GM23338 (cell line): Measurements from ENCODE around the gene CYSLTR2. TPM values are rescaled to one million over a fixed set of nuclear protein-coding genes. Genes with fewer than 3 reads are reported as not detected.

Experiments used
- ATAC-seq: fragments of 200-7000 bp; cut with Tn5 transposase; 3 replicates; pipeline ENCODE4 v1.9.1; 2020
- DNase-seq: peaks from one replicate; pipeline ENCODE4 v3.0.0-alpha.2; 2015; ENCODE audit warnings: low spot score
- H2AFZ ChIP-seq: fragments of 200-600 bp; sonication (generic); 2 replicates; pipeline ENCODE4 v1.8.0; 2016; ENCODE audit warnings: antibody characterized with exemption, mild to moderate bottlenecking, moderate library complexity
- H3F3A ChIP-seq: fragments of 200-600 bp; sonication (generic); replicated peaks from 2 replicates; pipeline ENCODE4 v1.8.0; 2017; ENCODE audit warnings: antibody characterized with exemption, mixed run types, low read depth
- H3K27ac ChIP-seq: fragments of 200-600 bp; sonication (generic); 2 replicates; pipeline ENCODE4 v1.6.1; 2016; ENCODE audit warnings: low read depth
- H3K27me3 ChIP-seq: fragments of 200-600 bp; sonication (generic); 2 replicates; pipeline ENCODE4 v1.8.0; 2016; ENCODE audit warnings: mild to moderate bottlenecking, mixed run types, moderate library complexity; ENCODE audit not compliant: insufficient read depth
- H3K36me3 ChIP-seq: fragments of 200-600 bp; sonication (generic); 2 replicates; pipeline ENCODE4 v1.8.0; 2016; ENCODE audit warnings: mild to moderate bottlenecking; ENCODE audit not compliant: insufficient read depth
- H3K4me1 ChIP-seq: fragments of 200-600 bp; sonication (generic); 2 replicates; pipeline ENCODE4 v1.8.0; 2016; ENCODE audit warnings: mild to moderate bottlenecking, moderate library complexity; ENCODE audit not compliant: insufficient read depth
- H3K4me2 ChIP-seq: fragments of 200-600 bp; sonication (generic); 2 replicates; pipeline ENCODE4 v1.7.1; 2017; ENCODE audit warnings: mixed run types
- H3K4me3 ChIP-seq: fragments of 200-600 bp; sonication (generic); 2 replicates; pipeline ENCODE4 v1.6.1; 2016; ENCODE audit warnings: mixed run types
- H3K79me2 ChIP-seq: fragments of 200-600 bp; sonication (generic); replicated peaks from 2 replicates; pipeline ENCODE4 v1.8.0; 2017; ENCODE audit warnings: mild to moderate bottlenecking; ENCODE audit not compliant: insufficient read depth
- H3K9me2 ChIP-seq: fragments of 200-600 bp; sonication (generic); 2 replicates; pipeline ENCODE4 v1.8.0; 2017; ENCODE audit not compliant: insufficient read depth
- H4K20me1 ChIP-seq: fragments of 200-600 bp; sonication (generic); replicated peaks from 2 replicates; pipeline ENCODE4 v1.8.0; 2017; ENCODE audit warnings: mild to moderate bottlenecking; ENCODE audit not compliant: insufficient read depth
- H3K27ac Mint-ChIP-seq: 2 replicates; pipeline ENCODE4 v1.8.0; 2020; ENCODE audit warnings: inconsistent platforms, mild to moderate bottlenecking, moderate library complexity, mixed read lengths
- H3K27me3 Mint-ChIP-seq: 3 replicates; pipeline ENCODE4 v1.8.0; 2022; ENCODE audit warnings: low read depth, mild to moderate bottlenecking, moderate library complexity, mixed read lengths, inconsistent platforms; ENCODE audit not compliant: insufficient read depth, poor library complexity
- H3K36me3 Mint-ChIP-seq: 3 replicates; pipeline ENCODE4 v1.8.0; 2021; ENCODE audit warnings: low read depth, mild to moderate bottlenecking, inconsistent platforms, moderate library complexity, mixed read lengths
- H3K4me1 Mint-ChIP-seq: 3 replicates; pipeline ENCODE4 v1.8.0; 2020; ENCODE audit warnings: mild to moderate bottlenecking, inconsistent platforms, mixed read lengths
- H3K4me3 Mint-ChIP-seq: 3 replicates; pipeline ENCODE4 v1.8.0; 2021; ENCODE audit warnings: moderate library complexity, mild to moderate bottlenecking, inconsistent platforms, mixed read lengths
- H3K9me3 Mint-ChIP-seq: 3 replicates; pipeline ENCODE4 v1.8.0; 2020; ENCODE audit warnings: moderate library complexity, mild to moderate bottlenecking, inconsistent platforms, mixed read lengths
- CREB1 ChIP-seq: fragments of 250-450 bp; sonication (Bioruptor Pico); IDR thresholded peaks from 2 replicates; pipeline ENCODE4 v1.5.0; 2020; ENCODE audit warnings: low read depth, mild to moderate bottlenecking, moderate library complexity
- CTCF ChIP-seq, 2 experiments: fragments of 200-600 bp in 1 of 2; sonication (generic) in 1 of 2; conservative IDR thresholded peaks; 2 replicates each; pipeline versions ENCODE4 v1.5.1 to v1.6.1; 2016 to 2017; ENCODE audit warnings: antibody characterized with exemption in 2 of 2, low read depth in 2 of 2, mild to moderate bottlenecking in 2 of 2, moderate library complexity in 1 of 2
- EZH2phosphoT487 ChIP-seq: fragments of 200-600 bp; sonication (generic); IDR thresholded peaks from one replicate; pipeline ENCODE4 v1.8.1; 2018; ENCODE audit warnings: antibody characterized with exemption; ENCODE audit not compliant: unreplicated experiment
- JUNB ChIP-seq: IDR thresholded peaks from one replicate; pipeline ENCODE4 v1.6.1; 2016; ENCODE audit warnings: antibody characterized with exemption; ENCODE audit not compliant: unreplicated experiment
- NANOG ChIP-seq: IDR thresholded peaks from 2 replicates; pipeline ENCODE4 v1.6.1; 2016; ENCODE audit warnings: antibody characterized with exemption, borderline replicate concordance
- POLR2AphosphoS5 ChIP-seq: IDR thresholded peaks from 2 replicates; pipeline ENCODE4 v1.6.1; 2016; ENCODE audit warnings: antibody characterized with exemption, low read depth
- STAT1 ChIP-seq: IDR thresholded peaks from one replicate; pipeline ENCODE4 v1.6.1; 2016; ENCODE audit warnings: antibody characterized with exemption; ENCODE audit not compliant: unreplicated experiment
- ZNF114 ChIP-seq: fragments of 250-450 bp; sonication (Bioruptor Pico); IDR thresholded peaks from 2 replicates; pipeline ENCODE4 v1.5.0; 2020; ENCODE audit warnings: mild to moderate bottlenecking, moderate library complexity
- polyA plus RNA-seq: library from polyadenylated mRNA; unstranded; fragments of >200 nt; fragmentation: Nextera tagmentation; extraction: Ambion mirVana; gene quantifications from 2 replicates; pipeline ENCODE4 v1.2.1, GENCODE V29; 2016
- total RNA-seq: library from RNA; depleted of rRNA; stranded (reverse); fragments of >200 nt; shearing (Covaris generic); gene quantifications from 2 replicates; pipeline ENCODE4 v1.2.3, GENCODE V29; 2014
- TF ChIP-seq, protein P1 (sequence below): fragments of 250-450 bp; sonication (Bioruptor Pico); IDR thresholded peaks from 2 replicates; pipeline ENCODE4 v1.5.0; 2020; ENCODE audit warnings: mild to moderate bottlenecking, moderate library complexity

The CYSLTR2 gene
- total and polyA plus RNA-seq, 2 experiments from 2014 or later, result not detected

GRCh38 chr13:48682436-48682835 is 28.7 kb downstream of the CYSLTR2 start (continued):
- TF ChIP-seq, protein P1, sequence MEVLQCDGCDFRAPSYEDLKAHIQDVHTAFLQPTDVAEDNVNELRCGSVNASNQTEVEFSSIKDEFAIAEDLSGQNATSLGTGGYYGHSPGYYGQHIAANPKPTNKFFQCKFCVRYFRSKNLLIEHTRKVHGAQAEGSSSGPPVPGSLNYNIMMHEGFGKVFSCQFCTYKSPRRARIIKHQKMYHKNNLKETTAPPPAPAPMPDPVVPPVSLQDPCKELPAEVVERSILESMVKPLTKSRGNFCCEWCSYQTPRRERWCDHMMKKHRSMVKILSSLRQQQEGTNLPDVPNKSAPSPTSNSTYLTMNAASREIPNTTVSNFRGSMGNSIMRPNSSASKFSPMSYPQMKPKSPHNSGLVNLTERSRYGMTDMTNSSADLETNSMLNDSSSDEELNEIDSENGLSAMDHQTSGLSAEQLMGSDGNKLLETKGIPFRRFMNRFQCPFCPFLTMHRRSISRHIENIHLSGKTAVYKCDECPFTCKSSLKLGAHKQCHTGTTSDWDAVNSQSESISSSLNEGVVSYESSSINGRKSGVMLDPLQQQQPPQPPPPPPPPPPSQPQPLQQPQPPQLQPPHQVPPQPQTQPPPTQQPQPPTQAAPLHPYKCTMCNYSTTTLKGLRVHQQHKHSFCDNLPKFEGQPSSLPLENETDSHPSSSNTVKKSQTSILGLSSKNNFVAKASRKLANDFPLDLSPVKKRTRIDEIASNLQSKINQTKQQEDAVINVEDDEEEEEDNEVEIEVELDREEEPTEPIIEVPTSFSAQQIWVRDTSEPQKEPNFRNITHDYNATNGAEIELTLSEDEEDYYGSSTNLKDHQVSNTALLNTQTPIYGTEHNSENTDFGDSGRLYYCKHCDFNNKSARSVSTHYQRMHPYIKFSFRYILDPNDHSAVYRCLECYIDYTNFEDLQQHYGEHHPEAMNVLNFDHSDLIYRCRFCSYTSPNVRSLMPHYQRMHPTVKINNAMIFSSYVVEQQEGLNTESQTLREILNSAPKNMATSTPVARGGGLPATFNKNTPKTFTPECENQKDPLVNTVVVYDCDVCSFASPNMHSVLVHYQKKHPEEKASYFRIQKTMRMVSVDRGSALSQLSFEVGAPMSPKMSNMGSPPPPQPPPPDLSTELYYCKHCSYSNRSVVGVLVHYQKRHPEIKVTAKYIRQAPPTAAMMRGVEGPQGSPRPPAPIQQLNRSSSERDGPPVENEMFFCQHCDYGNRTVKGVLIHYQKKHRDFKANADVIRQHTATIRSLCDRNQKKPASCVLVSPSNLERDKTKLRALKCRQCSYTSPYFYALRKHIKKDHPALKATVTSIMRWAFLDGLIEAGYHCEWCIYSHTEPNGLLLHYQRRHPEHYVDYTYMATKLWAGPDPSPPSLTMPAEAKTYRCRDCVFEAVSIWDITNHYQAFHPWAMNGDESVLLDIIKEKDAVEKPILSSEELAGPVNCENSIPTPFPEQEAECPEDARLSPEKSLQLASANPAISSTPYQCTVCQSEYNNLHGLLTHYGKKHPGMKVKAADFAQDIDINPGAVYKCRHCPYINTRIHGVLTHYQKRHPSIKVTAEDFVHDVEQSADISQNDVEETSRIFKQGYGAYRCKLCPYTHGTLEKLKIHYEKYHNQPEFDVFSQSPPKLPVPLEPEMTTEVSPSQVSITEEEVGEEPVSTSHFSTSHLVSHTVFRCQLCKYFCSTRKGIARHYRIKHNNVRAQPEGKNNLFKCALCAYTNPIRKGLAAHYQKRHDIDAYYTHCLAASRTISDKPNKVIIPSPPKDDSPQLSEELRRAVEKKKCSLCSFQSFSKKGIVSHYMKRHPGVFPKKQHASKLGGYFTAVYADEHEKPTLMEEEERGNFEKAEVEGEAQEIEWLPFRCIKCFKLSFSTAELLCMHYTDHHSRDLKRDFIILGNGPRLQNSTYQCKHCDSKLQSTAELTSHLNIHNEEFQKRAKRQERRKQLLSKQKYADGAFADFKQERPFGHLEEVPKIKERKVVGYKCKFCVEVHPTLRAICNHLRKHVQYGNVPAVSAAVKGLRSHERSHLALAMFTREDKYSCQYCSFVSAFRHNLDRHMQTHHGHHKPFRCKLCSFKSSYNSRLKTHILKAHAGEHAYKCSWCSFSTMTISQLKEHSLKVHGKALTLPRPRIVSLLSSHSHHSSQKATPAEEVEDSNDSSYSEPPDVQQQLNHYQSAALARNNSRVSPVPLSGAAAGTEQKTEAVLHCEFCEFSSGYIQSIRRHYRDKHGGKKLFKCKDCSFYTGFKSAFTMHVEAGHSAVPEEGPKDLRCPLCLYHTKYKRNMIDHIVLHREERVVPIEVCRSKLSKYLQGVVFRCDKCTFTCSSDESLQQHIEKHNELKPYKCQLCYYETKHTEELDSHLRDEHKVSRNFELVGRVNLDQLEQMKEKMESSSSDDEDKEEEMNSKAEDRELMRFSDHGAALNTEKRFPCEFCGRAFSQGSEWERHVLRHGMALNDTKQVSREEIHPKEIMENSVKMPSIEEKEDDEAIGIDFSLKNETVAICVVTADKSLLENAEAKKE (CRISPR knock-in tag), result no peak
- TF ChIP-seq ZNF114 (no peak), POLR2AphosphoS5 (no peak), NANOG (no peak), STAT1 (no peak), EZH2phosphoT487 (no peak)

DNA sequence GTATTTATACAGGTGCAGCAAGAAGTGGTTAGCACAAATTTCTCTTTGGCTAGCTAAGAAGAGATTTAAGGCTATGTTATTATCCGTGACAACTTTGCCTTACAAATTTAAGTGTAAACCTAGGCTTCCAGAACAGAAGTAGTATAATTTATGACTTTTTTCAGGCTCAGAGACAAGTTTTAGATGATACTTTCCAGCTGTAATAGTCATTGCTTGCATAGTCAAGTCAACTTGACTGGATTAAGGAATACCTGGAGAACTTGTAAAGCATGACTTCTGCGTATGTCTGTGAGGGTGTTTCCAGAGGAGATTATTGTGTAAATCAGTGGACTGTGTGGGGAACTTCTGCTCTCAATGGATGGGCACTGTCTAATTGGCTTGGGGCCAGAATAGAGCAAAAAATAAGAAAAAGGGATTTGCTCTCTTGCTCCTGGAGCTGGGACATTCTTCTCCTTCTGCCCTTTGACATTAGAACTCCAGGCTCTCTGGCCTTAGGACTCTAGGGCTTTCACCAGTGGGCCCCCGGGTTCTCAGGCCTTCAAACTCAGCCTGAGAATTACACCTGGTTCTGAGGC is 33.0 kb downstream of the CYSLTR2 start:
- H3K4me2 ChIP-seq, result no peak overlapping the region
- H3F3A ChIP-seq, result no peaks in the 10 kb centered on the region
- DNase-seq (no peak), ATAC-seq (no peak)
- no peaks in the 10 kb centered on the region for H3K4me1 Mint-ChIP-seq
- H4K20me1 ChIP-seq, result no peaks in the 10 kb centered on the region
- no peak overlapping the region for H3K27ac Mint-ChIP-seq
- H3K4me3 ChIP-seq, result no peak overlapping the region
- H3K9me3 Mint-ChIP-seq, result peaks cover 23% of the 10 kb centered on the region
- no peaks in the 10 kb centered on the region for H3K79me2 ChIP-seq
- H2AFZ ChIP-seq, result no peak overlapping the region
- no peaks in the 10 kb centered on the region for H3K4me1 ChIP-seq
- peaks cover 11% of the 10 kb centered on the region; the same call in 1 of the 2 replicates for H3K9me2 ChIP-seq
- no peak overlapping the region for H3K4me3 Mint-ChIP-seq
- H3K36me3 ChIP-seq, result no peaks in the 10 kb centered on the region
- H3K27me3 Mint-ChIP-seq, result no peaks in the 10 kb centered on the region
- H3K36me3 Mint-ChIP-seq, result peaks cover 4% of the 10 kb centered on the region; the same call in 2 of the 3 replicates
- H3K27ac ChIP-seq, result no peak overlapping the region
- H3K27me3 ChIP-seq, result no peaks in the 10 kb centered on the region
- no peak for TF ChIP-seq CTCF (conservative IDR thresholded peaks at IDR 0.05; ENCODE audit: low read depth in 2 of 2)
- no peak for TF ChIP-seq CREB1 (CRISPR knock-in tag)
- TF ChIP-seq JUNB, result no peak
- no peak for TF ChIP-seq STAT1
